NCI-H1092 treated with DMSO at 0.1 percent for 48 hours (cell line): ENCODE measurements around the gene MTMR3.

ENCODE experiments used
- DNase-seq: peaks from one replicate; lab custom pipeline; 2025; lab: John Stamatoyannopoulos, UW

The MTMR3 gene

GRCh38 chr22:30004101-30004500 is 121.1 kb downstream of the MTMR3 start:
- no peak for DNase-seq

GRCh38 chr22:30004694-30005093 is 121.7 kb downstream of the MTMR3 start:
- DNase-seq = peak; percentile 63

DNA sequence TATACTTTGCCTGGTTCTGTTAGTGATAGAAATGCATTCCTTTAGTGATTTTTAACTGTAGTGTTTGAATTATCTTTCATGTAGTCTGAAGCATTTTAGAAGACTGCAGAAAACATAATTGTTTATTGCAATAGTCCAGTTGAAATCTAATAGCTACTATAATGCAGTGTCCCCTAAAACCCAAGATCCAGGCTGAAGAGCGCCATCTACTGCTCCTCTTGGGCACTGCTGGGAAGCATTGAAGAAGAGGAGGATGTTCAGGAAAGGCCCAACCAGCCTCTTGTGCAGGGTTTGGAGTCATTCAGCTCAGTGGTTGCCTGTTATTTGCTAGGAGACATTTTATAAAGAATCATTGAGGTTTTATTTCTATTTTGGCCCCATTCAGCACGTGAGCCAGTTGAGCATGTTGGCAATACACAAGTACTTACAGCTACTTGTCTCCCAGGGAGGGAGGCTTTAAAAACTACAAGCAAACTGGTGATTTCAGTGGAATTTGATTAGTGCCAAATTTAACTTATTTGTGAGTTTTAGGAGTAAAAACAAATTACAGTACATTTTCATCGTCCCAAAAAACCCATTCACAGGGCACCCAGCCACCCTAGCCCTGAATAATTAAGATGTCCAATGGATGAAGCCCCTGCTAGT is 122.4 kb downstream of the MTMR3 start:
- DNase-seq = peak; percentile 63

DNA sequence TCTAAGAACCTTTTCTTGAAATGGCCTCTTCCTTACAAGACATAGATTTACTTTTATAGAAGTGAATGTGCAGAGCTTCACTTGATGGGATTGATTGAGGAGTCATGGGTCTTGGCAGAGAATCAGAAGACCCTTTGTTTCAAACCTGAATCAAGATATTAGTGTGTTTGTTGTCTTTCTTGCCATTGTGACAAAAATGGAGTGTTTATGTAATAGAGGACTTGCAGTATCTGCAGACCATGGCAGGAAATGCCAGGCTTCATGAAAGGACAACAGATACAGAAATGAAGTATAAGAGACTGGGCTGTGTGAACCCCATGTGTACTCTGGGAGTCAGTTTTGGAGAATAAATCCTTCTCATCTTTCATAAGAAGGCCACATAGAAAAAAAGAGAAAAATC is 124.4 kb downstream of the MTMR3 start:
- DNase-seq = no peak

DNA sequence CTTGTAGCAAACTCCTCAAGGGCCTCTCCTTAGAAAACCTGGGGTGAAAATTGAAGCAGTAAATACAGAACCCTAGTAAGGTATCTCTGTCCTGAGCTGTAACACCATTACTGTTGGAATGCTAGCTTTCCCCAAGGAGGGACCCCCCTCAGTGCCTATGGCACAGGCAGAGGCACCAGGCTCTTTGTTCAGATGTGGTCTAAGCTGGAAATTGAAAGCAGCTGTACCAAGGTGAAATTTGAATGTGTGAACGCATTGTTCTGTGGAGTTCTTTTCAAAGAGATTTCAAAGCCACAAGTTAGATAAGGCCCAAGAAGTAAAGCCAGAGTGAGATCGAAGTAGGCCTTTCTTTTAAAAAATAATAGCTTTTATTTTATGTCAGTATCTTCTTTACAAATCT is 125.4 kb downstream of the MTMR3 start:
- DNase-seq = no peak

- no peak for DNase-seq
These were observed 126.5 kb downstream of the MTMR3 start for GRCh38 chr22:30009478-30009877.

DNA sequence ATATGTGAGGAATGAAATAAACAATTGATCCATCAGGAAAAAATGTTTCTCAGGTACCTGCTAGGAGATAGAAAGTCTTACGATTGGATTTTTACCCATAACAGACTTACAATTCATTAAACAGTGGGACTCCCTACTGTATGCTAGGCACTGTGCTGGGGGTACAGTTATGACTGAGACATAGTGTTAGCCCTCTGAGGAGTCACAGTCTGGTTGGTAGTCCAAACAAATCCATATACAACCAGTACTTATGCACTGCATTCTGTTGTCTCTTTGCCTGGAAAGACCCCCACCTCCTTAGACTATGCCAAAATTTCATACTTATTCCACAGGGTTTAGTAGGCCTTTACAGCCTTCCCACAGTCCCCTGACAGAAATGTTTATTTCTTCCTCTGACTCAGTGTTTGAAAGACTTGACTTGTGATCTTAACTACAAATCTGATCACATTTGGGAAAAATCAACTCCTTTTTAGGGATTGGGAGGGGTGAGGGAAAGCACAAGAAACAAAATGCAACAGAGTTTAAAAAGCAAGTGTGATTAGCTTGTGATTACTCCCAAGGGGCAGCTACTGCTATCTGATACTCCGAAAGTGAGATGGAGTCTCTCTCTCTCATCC is 127.9 kb downstream of the MTMR3 start:
- DNase-seq = no peak

DNA sequence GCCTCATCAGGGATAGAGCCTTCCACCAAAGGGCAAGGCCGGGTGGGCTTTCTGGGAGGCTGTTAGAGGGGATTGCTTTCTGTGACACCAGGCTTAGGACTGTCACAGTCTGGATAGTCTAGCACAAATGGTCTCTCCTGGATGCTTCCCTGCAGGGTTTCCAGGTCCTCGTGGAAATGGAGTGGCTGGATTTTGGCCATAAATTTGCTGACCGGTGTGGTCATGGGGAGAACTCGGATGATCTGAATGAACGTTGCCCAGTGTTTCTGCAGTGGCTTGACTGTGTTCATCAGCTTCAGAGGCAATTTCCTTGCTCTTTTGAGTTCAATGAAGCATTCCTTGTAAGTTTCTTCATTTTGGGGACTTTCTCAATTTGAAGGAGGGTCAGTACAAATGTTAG is 130.2 kb downstream of the MTMR3 start:
- DNase-seq = no peak

DNA sequence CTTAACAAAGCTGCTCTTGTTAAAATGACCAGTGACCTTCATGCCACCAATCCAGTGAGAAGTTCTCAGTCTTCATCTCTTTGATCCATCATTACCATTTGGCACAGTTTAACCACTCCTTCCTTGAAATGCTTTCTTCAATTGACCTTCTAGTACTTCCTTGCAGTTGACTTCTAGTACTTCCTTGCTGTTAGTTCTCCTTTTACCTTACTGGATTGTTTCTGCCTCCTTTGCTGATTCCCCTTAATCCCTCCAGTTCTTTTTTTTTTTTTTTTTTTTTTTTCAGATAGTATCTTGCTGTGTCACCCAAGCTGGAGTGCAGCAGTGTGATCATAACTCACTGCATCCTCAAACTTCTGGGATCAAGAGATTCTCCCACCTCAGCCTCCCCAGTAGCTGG is 131.3 kb downstream of the MTMR3 start:
- no peak for DNase-seq

- DNase-seq = no peak
These were observed 132.3 kb downstream of the MTMR3 start for GRCh38 chr22:30015229-30015797.

GRCh38 chr22:30015846-30016245 is 132.9 kb downstream of the MTMR3 start:
- DNase-seq = no peak

DNA sequence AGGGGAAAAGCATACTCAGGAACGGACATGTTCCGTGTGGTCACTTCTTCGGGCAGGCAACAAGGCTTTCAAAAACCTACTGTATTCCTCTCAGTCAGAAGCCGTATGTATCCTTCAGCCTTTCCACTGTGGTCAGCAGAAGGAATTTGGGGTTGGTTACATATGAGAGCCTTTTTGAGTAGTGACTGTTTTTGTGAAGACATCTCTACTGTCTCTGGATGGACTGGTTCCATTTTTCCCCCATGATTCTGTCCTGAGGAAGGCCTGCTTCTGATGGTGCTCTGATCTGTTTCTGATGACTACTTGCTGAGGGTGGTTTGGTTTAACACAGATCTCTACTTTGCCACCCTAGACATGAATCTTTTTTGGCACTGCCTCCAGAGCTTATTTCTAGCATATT is 133.6 kb downstream of the MTMR3 start:
- DNase-seq = no peak

GRCh38 chr22:30017375-30018223 is 134.6 kb downstream of the MTMR3 start:
- no peak for DNase-seq

GRCh38 chr22:30020511-30020910 is 137.5 kb downstream of the MTMR3 start:
- DNase-seq = no peak

DNA sequence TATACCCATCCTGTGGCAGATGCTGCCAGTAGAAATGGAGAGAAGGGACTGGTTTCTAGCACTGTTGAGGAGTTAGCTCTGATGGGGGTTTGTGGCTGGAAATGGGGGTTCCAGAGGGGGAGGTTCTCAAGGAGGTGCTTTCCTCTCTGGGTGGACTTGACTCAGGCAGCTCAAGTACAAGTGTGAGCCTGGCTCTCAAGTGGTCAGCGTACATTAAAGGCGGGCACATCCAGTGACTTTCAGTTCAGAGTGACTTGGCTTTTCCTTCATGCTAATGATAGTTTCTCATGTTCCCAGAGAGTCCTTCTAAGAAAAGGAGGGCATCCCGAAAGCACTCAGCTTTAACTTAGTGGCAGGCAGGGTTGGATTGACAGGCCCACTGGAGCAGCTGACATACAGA is 138.4 kb downstream of the MTMR3 start:
- no peak for DNase-seq

- DNase-seq = peak; percentile 70
These were observed 139.1 kb downstream of the MTMR3 start for GRCh38 chr22:30021881-30022619.

DNA sequence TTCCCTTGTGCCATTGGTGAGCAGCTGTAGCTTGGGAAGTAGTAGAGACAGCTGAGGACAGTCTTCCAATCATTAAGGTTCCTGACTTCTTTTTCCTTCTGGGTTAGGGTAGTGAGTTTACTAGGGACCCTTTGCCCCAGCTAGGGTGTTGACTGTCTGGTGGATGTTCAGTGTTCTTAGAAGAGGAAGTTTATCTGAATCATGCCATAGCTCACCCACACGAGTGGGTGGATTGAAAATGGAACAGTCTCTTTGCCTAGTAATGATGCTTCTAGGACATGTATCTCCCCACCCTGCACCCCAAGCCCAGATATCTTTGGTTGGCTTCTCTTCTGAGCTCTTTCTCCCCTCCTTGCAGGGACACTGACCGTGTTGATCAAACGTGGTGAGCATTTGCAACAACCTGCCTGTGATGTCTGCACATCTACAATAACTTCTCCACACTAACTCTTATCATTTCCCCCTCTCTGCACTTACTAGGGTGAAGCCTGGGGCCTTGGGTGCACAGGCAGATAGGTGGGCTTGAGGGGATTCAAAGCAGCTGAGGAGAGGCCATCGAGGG is 140.2 kb downstream of the MTMR3 start:
- DNase-seq = no peak

- no peak for DNase-seq
These were observed 141.3 kb downstream of the MTMR3 start for GRCh38 chr22:30024231-30024630.

DNA sequence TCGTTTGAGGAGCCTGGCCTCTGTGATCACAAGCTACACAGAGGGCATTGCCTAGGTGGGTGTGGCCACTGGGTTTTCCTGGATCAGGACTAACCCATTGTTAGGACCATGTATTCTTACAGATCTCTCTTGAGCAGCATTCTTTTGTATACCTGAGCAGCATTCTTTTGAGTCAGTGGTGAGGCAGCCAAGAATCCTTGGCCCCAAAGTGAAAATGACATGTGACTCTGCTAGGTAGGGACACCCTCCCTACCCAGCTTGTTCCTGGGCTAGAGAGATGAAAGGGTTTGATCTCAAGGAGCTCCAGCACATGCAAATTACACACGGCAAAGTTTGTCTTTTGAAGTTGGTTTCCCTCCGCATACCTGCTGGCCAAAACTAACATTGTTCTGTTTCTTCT is 142.2 kb downstream of the MTMR3 start:
- no peak for DNase-seq

DNA sequence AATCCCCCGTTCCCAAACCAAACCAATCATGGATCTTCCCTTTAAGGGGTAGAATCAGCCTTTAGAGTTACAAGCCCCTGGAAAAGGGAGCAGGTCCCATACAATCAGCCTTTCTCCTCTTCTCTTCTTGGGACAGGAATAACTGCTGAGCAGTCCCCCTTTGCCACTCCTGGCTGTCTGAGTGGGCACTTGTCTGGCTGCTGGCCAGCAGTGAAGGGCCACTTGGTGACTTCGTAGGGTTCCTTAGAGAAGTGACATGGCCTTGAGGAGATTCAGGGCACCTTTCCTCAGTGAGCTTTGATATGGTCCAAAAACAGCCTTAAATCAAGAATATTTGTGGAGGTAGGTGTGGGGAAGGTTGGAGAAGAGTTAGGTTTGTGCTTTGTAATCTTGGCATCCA is 143.8 kb downstream of the MTMR3 start:
- DNase-seq = no peak

- DNase-seq = no peak
These were observed 144.2 kb downstream of the MTMR3 start for GRCh38 chr22:30027169-30027568.

DNA sequence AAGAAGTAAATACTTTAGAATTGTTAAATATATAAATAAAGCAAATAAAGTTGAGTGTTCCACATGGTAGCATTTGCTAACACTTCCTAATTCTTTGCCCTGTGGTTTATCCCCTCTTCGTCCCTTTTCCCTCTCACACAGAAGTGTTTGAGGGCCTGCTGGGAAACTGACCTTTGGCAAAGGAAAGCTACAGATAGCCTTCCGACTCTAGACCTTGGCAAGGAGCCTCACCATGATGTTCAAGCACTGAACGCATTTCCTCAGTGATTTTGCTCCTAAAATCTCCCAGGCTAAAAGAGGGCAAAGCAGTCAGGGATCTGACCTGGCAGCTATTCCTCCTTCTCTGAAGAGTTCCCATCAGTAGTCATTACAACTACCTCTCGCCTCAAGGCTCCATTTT is 144.8 kb downstream of the MTMR3 start:
- DNase-seq = no peak
